ENCODE data around the gene PGGT1B. TPM values are rescaled to one million over a fixed set of nuclear protein-coding genes. Genes with fewer than 3 reads are reported as not detected.

The PGGT1B gene
- total and polyA plus RNA-seq, 12 donors: 2.0 to 31.7 (median 28.0) TPM

DNA sequence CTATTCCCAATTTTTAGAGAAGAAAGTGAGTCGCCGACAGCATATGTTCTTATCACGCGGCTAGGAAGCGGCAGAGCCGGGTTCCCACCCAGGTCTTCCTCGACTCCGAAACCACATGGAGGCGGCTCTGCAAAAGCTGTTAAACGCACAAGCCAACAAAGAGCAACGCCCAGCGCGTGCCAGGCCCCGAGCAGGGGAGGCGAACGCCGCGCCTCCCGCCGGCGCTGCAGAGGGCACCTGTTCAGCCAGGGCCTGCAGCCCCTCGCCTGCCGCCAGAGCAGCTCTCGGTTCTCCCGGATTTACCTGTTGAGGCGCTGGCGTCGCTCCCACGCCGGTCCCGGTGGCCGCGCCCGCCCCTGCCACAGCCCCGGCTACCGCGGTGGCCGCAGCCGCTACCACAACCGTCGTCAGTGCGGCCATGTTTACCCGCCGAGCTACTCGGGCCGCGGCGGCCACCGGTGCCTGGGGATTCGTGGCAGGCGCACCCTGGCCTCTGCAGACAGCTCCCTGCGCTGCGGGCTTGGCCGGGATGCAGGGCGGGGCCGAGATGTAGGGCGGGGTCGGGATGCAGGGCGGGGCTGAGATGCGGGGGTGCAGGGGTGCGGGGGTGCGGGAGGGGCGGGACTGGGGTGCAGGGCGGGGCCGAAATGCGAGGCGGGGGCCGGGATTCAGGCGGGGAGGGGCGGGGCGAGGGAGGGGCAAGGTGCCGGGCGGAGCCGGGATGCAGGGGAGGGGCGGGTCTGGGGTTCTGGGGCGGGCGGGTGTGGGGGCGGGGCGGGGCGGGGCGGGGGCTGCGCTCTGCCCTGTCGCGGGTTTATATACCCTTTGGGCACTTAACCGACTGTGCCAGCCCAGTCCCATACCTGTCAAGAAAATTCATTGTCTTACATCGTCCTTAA, 33.7 kb upstream of the PGGT1B start, which contains the start of gene CCDC112:
CCDC112 (minus strand) TSS at position 531 of the 899 bp plus-strand sequence; CDS start at position 420, 111 bp downstream.
- Histone ChIP-seq H3K4me3 (peak within 1 kb of the TSS; percentile 84 to 98 (median 94)), H3K27ac (peak within 1 kb of the TSS in 9 of 10 donors; percentile 8 to 86 (median 71)), H3K4me1 (peaks cover 0 to 18% (median 8%) of the 10 kb centered on the region in 9 donors), H3K9me3 (peaks cover 0 to 17% (median 3%) of the 10 kb centered on the region in 11 donors), H3K27me3 (no peaks in the 10 kb centered on the region), H3K36me3 (no peaks in the 10 kb centered on the region)
- peak; percentile 88 to 95 (median 90) for ATAC-seq
- TF ChIP-seq, protein P1, sequence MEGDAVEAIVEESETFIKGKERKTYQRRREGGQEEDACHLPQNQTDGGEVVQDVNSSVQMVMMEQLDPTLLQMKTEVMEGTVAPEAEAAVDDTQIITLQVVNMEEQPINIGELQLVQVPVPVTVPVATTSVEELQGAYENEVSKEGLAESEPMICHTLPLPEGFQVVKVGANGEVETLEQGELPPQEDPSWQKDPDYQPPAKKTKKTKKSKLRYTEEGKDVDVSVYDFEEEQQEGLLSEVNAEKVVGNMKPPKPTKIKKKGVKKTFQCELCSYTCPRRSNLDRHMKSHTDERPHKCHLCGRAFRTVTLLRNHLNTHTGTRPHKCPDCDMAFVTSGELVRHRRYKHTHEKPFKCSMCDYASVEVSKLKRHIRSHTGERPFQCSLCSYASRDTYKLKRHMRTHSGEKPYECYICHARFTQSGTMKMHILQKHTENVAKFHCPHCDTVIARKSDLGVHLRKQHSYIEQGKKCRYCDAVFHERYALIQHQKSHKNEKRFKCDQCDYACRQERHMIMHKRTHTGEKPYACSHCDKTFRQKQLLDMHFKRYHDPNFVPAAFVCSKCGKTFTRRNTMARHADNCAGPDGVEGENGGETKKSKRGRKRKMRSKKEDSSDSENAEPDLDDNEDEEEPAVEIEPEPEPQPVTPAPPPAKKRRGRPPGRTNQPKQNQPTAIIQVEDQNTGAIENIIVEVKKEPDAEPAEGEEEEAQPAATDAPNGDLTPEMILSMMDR (IDR thresholded peaks at IDR 0.05): no peak
- peak; percentile 82 to 89 for DNase-seq
- intact Hi-C loops (cut with DNase I): no loop called here
- WGBS, 2 donors: 1% methylated on average over 58 to 82 of the region's 86 CpGs

DNA sequence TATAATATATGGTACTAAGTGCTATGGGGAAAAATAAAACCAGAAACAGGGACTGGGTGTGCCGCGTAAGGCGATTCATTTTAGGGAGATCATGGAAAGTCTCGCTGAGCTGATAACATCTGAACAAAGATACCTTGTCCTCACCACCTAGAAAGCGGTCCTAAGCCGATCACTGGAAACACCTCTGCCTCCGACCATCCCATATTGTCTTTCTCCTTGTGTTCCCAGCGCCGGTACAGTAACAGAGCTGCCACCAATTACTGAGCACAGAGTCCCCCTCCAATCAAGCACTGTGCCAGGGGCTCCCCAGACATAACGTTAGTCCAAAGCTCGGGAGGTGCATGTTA, 33.1 kb upstream of the PGGT1B start:
- Histone ChIP-seq H3K27ac (peak overlapping the region in 6 of 10 donors; percentile 64 to 86 (median 76)), H3K36me3 (no peaks in the 10 kb centered on the region), H3K27me3 (no peaks in the 10 kb centered on the region), H3K4me1 (peaks cover 0 to 18% (median 8%) of the 10 kb centered on the region in 9 donors), H3K4me3 (peak overlapping the region; percentile 84 to 98 (median 94)), H3K9me3 (peaks cover 0 to 17% (median 3%) of the 10 kb centered on the region in 11 donors)
- WGBS, 2 donors: 10 to 14% methylated on average over 11 of the region's 11 CpGs
- ATAC-seq (peak; percentile 22 to 62 (median 50)), DNase-seq (no peak)
- intact Hi-C loops (cut with DNase I): no loop called here
- TF ChIP-seq, protein P1 (IDR thresholded peaks at IDR 0.05): no peak

DNA sequence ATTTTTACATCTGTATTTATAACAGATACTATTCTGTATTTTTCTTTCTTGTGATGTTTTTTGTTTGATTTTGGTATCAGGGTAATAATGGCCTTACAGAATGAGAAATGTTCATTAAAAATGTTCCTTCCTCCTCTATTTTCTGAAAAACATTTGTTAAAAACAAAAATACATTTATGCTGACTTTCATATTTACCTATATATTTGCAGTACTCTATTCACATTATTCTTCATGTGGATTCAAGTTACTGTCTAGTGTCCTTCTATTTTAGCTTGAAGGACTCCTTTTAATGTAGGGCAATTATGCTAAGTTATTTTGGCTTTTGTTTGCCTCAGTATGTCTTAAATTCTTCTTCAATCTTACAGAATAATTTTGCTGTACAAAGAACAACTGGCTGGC, 28.7 kb upstream of the PGGT1B start:
- H3K9me3 ChIP-seq: peaks cover 0 to 17% (median 3%) of the 10 kb centered on the region in 11 donors
- H3K27me3 ChIP-seq: no peaks in the 10 kb centered on the region
- no peaks in the 10 kb centered on the region for H3K36me3 ChIP-seq
- peaks cover 0 to 15% (median 8%) of the 10 kb centered on the region in 9 donors for H3K4me1 ChIP-seq
- DNase-seq (no peak), ATAC-seq (no peak)
- no peak overlapping the region for H3K27ac ChIP-seq
- no peak overlapping the region for H3K4me3 ChIP-seq
- intact Hi-C loops (cut with DNase I): no loop called here
- TF ChIP-seq, protein P1 (IDR thresholded peaks at IDR 0.05): no peak

DNA sequence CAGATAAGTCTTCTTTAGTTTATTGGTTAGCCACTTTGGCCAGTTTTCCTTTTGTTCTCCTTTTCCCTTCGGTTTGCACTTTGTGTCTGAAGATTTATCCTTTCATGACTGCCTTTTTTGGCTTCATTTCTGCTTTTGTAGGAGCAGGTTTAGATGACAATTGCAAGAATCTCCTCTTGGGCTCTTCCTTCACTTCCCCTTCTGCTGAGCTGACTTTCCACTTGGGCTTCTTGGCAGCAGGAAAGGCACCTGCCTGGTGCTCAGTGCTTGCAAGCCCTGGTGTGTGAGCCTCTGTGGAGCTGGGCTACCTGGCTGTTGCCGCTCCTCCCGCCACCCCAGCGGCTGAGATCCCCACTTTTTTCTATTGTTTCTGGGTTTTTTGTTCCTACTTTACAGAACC, 26.4 kb upstream of the PGGT1B start:
- peak in 2 of 8 donors; percentile 29 to 47 for ATAC-seq
- Histone ChIP-seq H3K9me3 (peaks cover 0 to 17% (median 3%) of the 10 kb centered on the region in 11 donors), H3K27me3 (no peaks in the 10 kb centered on the region), H3K4me3 (no peak overlapping the region), H3K4me1 (peaks cover 0 to 3% (median 0%) of the 10 kb centered on the region in 9 donors), H3K27ac (peak overlapping the region in 1 of 10 donors; percentile 2), H3K36me3 (no peaks in the 10 kb centered on the region)
- WGBS, 2 donors: 87 to 89% methylated on average over 4 of the region's 4 CpGs
- intact Hi-C loops (cut with DNase I): no loop called here
- DNase-seq: no peak
- TF ChIP-seq, protein P1 (IDR thresholded peaks at IDR 0.05): no peak

Data from heart right ventricle (tissue), 16 donors.